GM19240 (cell line): ENCODE measurements around the gene EVC.

Experiments
- DNase-seq: peaks from one replicate; pipeline ENCODE4 v3.0.0; 2011; ENCODE audit warnings: low spot score; ENCODE audit not compliant: insufficient read length

The EVC gene

GRCh38 chr4:5785806-5786680, 75.0 kb downstream of the EVC start:
- no peak for DNase-seq

- no peak for DNase-seq
Measured at GRCh38 chr4:5787311-5787710, 76.3 kb downstream of the EVC start.

GRCh38 chr4:5788144-5788543, 77.1 kb downstream of the EVC start:
- DNase-seq: no peak

GRCh38 chr4:5789141-5789540, 78.1 kb downstream of the EVC start:
- DNase-seq: no peak

- DNase-seq: no peak
Measured at GRCh38 chr4:5790546-5790857, 79.5 kb downstream of the EVC start.

GRCh38 chr4:5791654-5792053, 80.7 kb downstream of the EVC start:
- DNase-seq: no peak

- no peak for DNase-seq
Measured at GRCh38 chr4:5793514-5793913, 82.5 kb downstream of the EVC start.

GRCh38 chr4:5795580-5795979, 84.6 kb downstream of the EVC start:
- DNase-seq: no peak

GRCh38 chr4:5796976-5797375, 86.0 kb downstream of the EVC start:
- no peak for DNase-seq

- no peak for DNase-seq
Measured at GRCh38 chr4:5797866-5798265, 86.9 kb downstream of the EVC start.

- no peak for DNase-seq
Measured at GRCh38 chr4:5798462-5798861, 87.5 kb downstream of the EVC start.

- DNase-seq: no peak
Measured at GRCh38 chr4:5798946-5799345, 87.9 kb downstream of the EVC start.

- DNase-seq: no peak
Measured at GRCh38 chr4:5799406-5799805, 88.4 kb downstream of the EVC start.

GRCh38 chr4:5800496-5800895, 89.5 kb downstream of the EVC start:
- DNase-seq: no peak

- no peak for DNase-seq
Measured at GRCh38 chr4:5801696-5802095, 90.7 kb downstream of the EVC start.

GRCh38 chr4:5802565-5802964, 91.6 kb downstream of the EVC start:
- DNase-seq: no peak

- DNase-seq: no peak
Measured at GRCh38 chr4:5804656-5805055, 93.7 kb downstream of the EVC start.

- DNase-seq: no peak
Measured at GRCh38 chr4:5805270-5805669, 94.3 kb downstream of the EVC start.

- DNase-seq: no peak
Measured at GRCh38 chr4:5808081-5808741, 97.2 kb downstream of the EVC start.

- no peak for DNase-seq
Measured at GRCh38 chr4:5809216-5809776, 98.3 kb downstream of the EVC start.

- DNase-seq: no peak
Measured at GRCh38 chr4:5810151-5810550, 99.2 kb downstream of the EVC start.

- no peak for DNase-seq
Measured at GRCh38 chr4:5810770-5811430, 99.9 kb downstream of the EVC start.
